Measurements from ENCODE around the gene HBS1L.

- TF ChIP-seq CTCF (IDR thresholded peaks at IDR 0.05) (no peak), EP300 (IDR thresholded peaks at IDR 0.05) (no peak)
Observed at GRCh38 chr6:134995536-134995935, 59.1 kb downstream of the HBS1L start.

Data from ovary (tissue), 3 donors.